HepG2 (cell line): ENCODE measurements around the gene LHPP. TPM values are rescaled to one million over a fixed set of nuclear protein-coding genes. Genes with fewer than 3 reads are reported as not detected.

Experiments used
- ATAC-seq: fragments of 200-7000 bp; cut with Tn5 transposase; 3 replicates; pipeline ENCODE4 v1.9.1; 2020; ENCODE audit warnings: mild to moderate bottlenecking, moderate library complexity
- BruUV-seq: library from RNA; stranded (reverse); fragments of 400-500 nt; replicated peaks from 2 replicates; lab custom pipeline; 2021; lab: Mats Ljungman, UMichigan
- CTCF ChIA-PET: fragments of 300-600 bp; formaldehyde crosslinking; extraction: SDS; loops from one replicate; lab custom pipeline; 2021; ENCODE audit warnings: low total read pairs, inconsistent platforms, low intra/inter-chr PET ratio; lab: Yijun Ruan, JAX
- POLR2A ChIA-PET: fragments of 350-600 bp; sonication (Branson Sonifier 250); formaldehyde crosslinking; loops from one replicate; lab custom pipeline; 2020; ENCODE audit warnings: antibody characterized with exemption, inconsistent platforms; lab: Yijun Ruan, JAX
- DNase-seq: peaks from one replicate; pipeline ENCODE4 v3.0.0-alpha.2; 2015; ENCODE audit warnings: low spot score
- FAIRE-seq: peaks from 3 replicates; lab custom pipeline; 2011; peaks lifted over from hg19 to GRCh38; lab: Jason Lieb, UNC
- H2AFZ ChIP-seq: one replicate; pipeline ENCODE4 v1.6.1; 2011; ENCODE audit warnings: low read length, inconsistent platforms
- H3K27ac ChIP-seq: fragments of 300-600 bp; 3 replicates; pipeline ENCODE4 v1.8.0; 2011; ENCODE audit warnings: mixed run types, mild to moderate bottlenecking, mixed read lengths, low read length, inconsistent platforms; ENCODE audit not compliant: insufficient read depth; ENCODE audit errors: extremely low read length
- H3K27me3 ChIP-seq, 2 experiments: fragments of 200-600 bp in 1 of 2; 2 replicates in 1 of 2; 3 replicates in 1 of 2; pipeline versions ENCODE4 v1.6.0 to v1.8.0; 2011; ENCODE audit warnings: low read length in 2 of 2, mild to moderate bottlenecking in 2 of 2, moderate library complexity in 2 of 2, inconsistent platforms in 1 of 2; ENCODE audit not compliant: insufficient read depth in 2 of 2, control insufficient read depth in 1 of 2
- H3K36me3 ChIP-seq, 2 experiments: fragments of 200-600 bp in 1 of 2; replicated peaks in 1 of 2; 2 replicates in 1 of 2; 3 replicates in 1 of 2; pipeline versions ENCODE4 v1.5.1 to v1.8.0; 2011; ENCODE audit warnings: low read length in 2 of 2, inconsistent platforms in 1 of 2; ENCODE audit not compliant: insufficient read depth in 2 of 2, control insufficient read depth in 1 of 2
- H3K4me1 ChIP-seq: 2 replicates; pipeline ENCODE4 v1.5.1; 2012; ENCODE audit warnings: low read length, inconsistent platforms; ENCODE audit not compliant: insufficient read depth
- H3K4me2 ChIP-seq: 2 replicates; pipeline ENCODE4 v1.6.0; 2011; ENCODE audit warnings: low read depth, low read length, inconsistent platforms
- H3K4me3 ChIP-seq, 3 experiments: fragments of 200-600 bp in 1 of 3; sonication (generic), shearing (Covaris generic) in 1 of 3; replicated peaks in 1 of 3; 2 replicates each; pipeline ENCODE4 v1.5.1; 2011 to 2016; ENCODE audit warnings: low read length in 3 of 3, inconsistent platforms in 2 of 3, low read depth in 2 of 3, mild to moderate bottlenecking in 2 of 3, control low read depth in 1 of 3, mixed read lengths in 1 of 3; ENCODE audit not compliant: insufficient read depth in 1 of 3
- H3K79me2 ChIP-seq: one replicate; pipeline ENCODE4 v1.6.1; 2011; ENCODE audit warnings: low read length, inconsistent platforms; ENCODE audit not compliant: insufficient read depth
- H3K9ac ChIP-seq: 2 replicates; pipeline ENCODE4 v1.6.0; 2011; ENCODE audit warnings: mild to moderate bottlenecking, low read depth, low read length, inconsistent platforms; ENCODE audit not compliant: insufficient read depth
- H3K9me3 ChIP-seq: 2 replicates; pipeline ENCODE4 v1.5.1; 2012; ENCODE audit warnings: mild to moderate bottlenecking, low read length
- H4K20me1 ChIP-seq: 2 replicates; pipeline ENCODE4 v1.6.0; 2011; ENCODE audit warnings: inconsistent platforms, mild to moderate bottlenecking, low read length, moderate library complexity; ENCODE audit not compliant: insufficient read depth
- AGO2 ChIP-seq: fragments of 200-400 bp; formaldehyde crosslinking; optimal IDR thresholded peaks from 2 replicates; pipeline ENCODE3; 2017; ENCODE audit warnings: mild to moderate bottlenecking, low read depth, low read length, moderate library complexity
- HNRNPL ChIP-seq: fragments of 200-400 bp; formaldehyde crosslinking; IDR thresholded peaks from 2 replicates; pipeline ENCODE4 v1.6.1; 2017; ENCODE audit warnings: mild to moderate bottlenecking, low read depth, low read length
- KDM5A ChIP-seq: fragments of 200-600 bp; sonication (generic); IDR thresholded peaks from 2 replicates; pipeline ENCODE4 v1.7.0; 2018; ENCODE audit warnings: antibody characterized with exemption, mild to moderate bottlenecking, low read length, borderline replicate concordance
- RELA ChIP-seq: sonication (generic); formaldehyde crosslinking; IDR thresholded peaks from 2 replicates; pipeline ENCODE4 v1.4.0; 2020; ENCODE audit warnings: missing genetic modification reagents
- SIX4 ChIP-seq: sonication (generic); formaldehyde crosslinking; IDR thresholded peaks from 2 replicates; pipeline ENCODE4 v1.4.0; 2020; ENCODE audit warnings: missing genetic modification reagents
- SP1 ChIP-seq, 2 experiments: fragments of 450-650 bp in 1 of 2; sonication (generic) in 1 of 2; formaldehyde crosslinking in 1 of 2; IDR thresholded peaks; 2 replicates each; pipeline versions ENCODE4 v1.4.0 to v1.6.1; 2016 to 2020; ENCODE audit warnings: missing genetic modification reagents in 1 of 2
- TCF7L2 ChIP-seq: IDR thresholded peaks from 2 replicates; pipeline ENCODE4 v1.6.1; 2011; ENCODE audit warnings: mild to moderate bottlenecking, low read depth, low read length, moderate library complexity
- ZBTB8A ChIP-seq: sonication (generic); formaldehyde crosslinking; IDR thresholded peaks from 2 replicates; pipeline ENCODE4 v1.4.0; 2020; ENCODE audit warnings: mild to moderate bottlenecking, low read depth, missing genetic modification reagents, borderline replicate concordance
- ZHX1 ChIP-seq: sonication (generic); formaldehyde crosslinking; IDR thresholded peaks from 2 replicates; pipeline ENCODE4 v1.8.1; 2022; ENCODE audit warnings: low read depth, mild to moderate bottlenecking, missing genetic modification reagents
- ZNF296 ChIP-seq: sonication (generic); formaldehyde crosslinking; conservative IDR thresholded peaks from 2 replicates; pipeline ENCODE4 v1.5.0; 2020; ENCODE audit warnings: mild to moderate bottlenecking, missing genetic modification reagents
- ZNF761 ChIP-seq: sonication (generic); formaldehyde crosslinking; conservative IDR thresholded peaks from 2 replicates; pipeline ENCODE4 v1.4.0; 2020; ENCODE audit warnings: mild to moderate bottlenecking, missing genetic modification reagents
- ZNF790 ChIP-seq: sonication (generic); formaldehyde crosslinking; IDR thresholded peaks from 2 replicates; pipeline ENCODE4 v1.8.0; 2022; ENCODE audit warnings: missing genetic modification reagents, mild to moderate bottlenecking, borderline replicate concordance
- WGBS: methylation state at CpG from one replicate; pipeline ENCODE4 v1.1.6; 2017; ENCODE audit warnings: low lambda C conversion rate; 5-methylcytosine and 5-hydroxymethylcytosine counted together
- in situ Hi-C: cut with HindIII; loops from 2 replicates; pipeline ENCODE4 v1.10.0; 2017; ENCODE audit warnings: low pct_unique_long_range_greater_than_20kb; ENCODE audit not compliant: extremely low pct_ligation_motif_present
- intact Hi-C: fragments of 100-400 bp; cut with micrococcal nuclease; formaldehyde crosslinking; loops from one replicate; pipeline ENCODE4 v1.10.0; 2022; ENCODE audit not compliant: unreplicated experiment
- polyA plus RNA-seq, 8 experiments: library from polyadenylated mRNA; depleted of rRNA in 3 of 8; stranded (reverse) in 7 of 8; unstranded in 1 of 8; fragments of >200 nt; fragmentation: Illumina TruSeq in 4 of 8; extraction: Trizol in 4 of 8; gene quantifications; 2 replicates each; pipeline versions ENCODE4 v1.2.1 to v1.2.3, GENCODE V29; 2011 to 2016; ENCODE audit warnings: low read depth in 4 of 8, missing spikeins in 1 of 8, mixed read lengths in 1 of 8; ENCODE audit not compliant: insufficient read depth in 1 of 8
- total RNA-seq, 5 experiments: library from RNA; depleted of rRNA; stranded (reverse); fragments of >200 nt; fragmentation: Illumina TruSeq; extraction: Trizol; gene quantifications; 2 replicates each; pipeline ENCODE4 v1.2.3, GENCODE V29; 2016; ENCODE audit warnings: low read depth in 1 of 5

The LHPP gene
- total and polyA plus RNA-seq, 2 of the 13 experiments (the other 11 are each of a cell fraction or from before 2014, with no cell fraction given) = 5.2 to 13.1 TPM

- peaks cover 3 to 6% of the 10 kb centered on the region in 2 experiments; a peak in 1 of 5 replicates for H3K36me3 ChIP-seq
- no peak for ATAC-seq
- in situ Hi-C loops = no loop called here
- no peak overlapping the region for H3K27ac ChIP-seq
- CTCF ChIA-PET = no interaction called here
- FAIRE-seq = no peak
- no peaks in the 10 kb centered on the region for H3K27me3 ChIP-seq
- H4K20me1 ChIP-seq = no peaks in the 10 kb centered on the region
- peaks cover 9% of the 10 kb centered on the region; the same call in 1 of the 2 replicates for H3K4me1 ChIP-seq
- H3K9ac ChIP-seq = no peak overlapping the region
- H3K9me3 ChIP-seq = no peaks in the 10 kb centered on the region
- intact Hi-C loops = no loop called here
- no peak overlapping the region for H3K4me2 ChIP-seq
- 100% methylated on average over 1 of the region's 11 CpGs for WGBS
- POLR2A ChIA-PET = no interaction called here
- no peak overlapping the region for H2AFZ ChIP-seq
- no TSS peak for BruUV-seq
- DNase-seq = no peak
- no peak overlapping the region for H3K4me3 ChIP-seq
- H3K79me2 ChIP-seq = no peaks in the 10 kb centered on the region
- TF ChIP-seq KDM5A (no peak), SP1 (IDR thresholded peaks at IDR 0.05) (no peak), SP1 (CRISPR knock-in tag; IDR thresholded peaks at IDR 0.05) (no peak), ZNF761 (CRISPR knock-in tag) (no peak), ZHX1 (no peak)
- TF ChIP-seq, all 625 proteins: peak for 0
These were observed 152.5 kb downstream of the LHPP start for GRCh38 chr10:124614003-124614659.

- Histone ChIP-seq H4K20me1 (no peaks in the 10 kb centered on the region), H3K4me3 (no peak overlapping the region), H3K27ac (no peak overlapping the region), H3K36me3 (peaks cover 3 to 6% of the 10 kb centered on the region in 2 experiments; a peak in 1 of 5 replicates), H3K9ac (no peak overlapping the region), H3K4me2 (no peak overlapping the region), H3K4me1 (peaks cover 9% of the 10 kb centered on the region; the same call in 1 of the 2 replicates), H3K27me3 (no peaks in the 10 kb centered on the region), H2AFZ (no peak overlapping the region), H3K79me2 (no peaks in the 10 kb centered on the region)
- ATAC-seq = no peak
- DNase-seq = no peak
- in situ Hi-C loops = no loop called here
- no peak for FAIRE-seq
- CTCF ChIA-PET = no interaction called here
- POLR2A ChIA-PET = no interaction called here
- 97% methylated on average over 33 of the region's 34 CpGs for WGBS
- no TSS peak for BruUV-seq
- TF ChIP-seq AGO2 = peak; percentile 70
- no peak for TF ChIP-seq SIX4 (CRISPR knock-in tag)
- TF ChIP-seq TCF7L2 = no peak
- TF ChIP-seq RELA (CRISPR knock-in tag) = no peak
- no peak for TF ChIP-seq ZNF790 (CRISPR knock-in tag)
- 0 out of 2 replicates have a peak, but pooled peaks have one; percentile 25 for TF ChIP-seq HNRNPL
- TF ChIP-seq ZBTB8A = no peak
- no peak for TF ChIP-seq ZNF296 (CRISPR knock-in tag)
- TF ChIP-seq, all 625 proteins: peak for 2
- no peaks in the 10 kb centered on the region for H3K9me3 ChIP-seq
- intact Hi-C loops = no loop called here
These were observed 153.6 kb downstream of the LHPP start for GRCh38 chr10:124615259-124615658.
